GM12878 (cell line): ENCODE results near the gene TTLL11. TPM values are rescaled to one million over a fixed set of nuclear protein-coding genes. Genes with fewer than 3 reads are reported as not detected.

Source experiments
- ATAC-seq: fragments of 200-7000 bp; cut with Tn5 transposase; 3 replicates; pipeline ENCODE4 v1.9.1; 2020; ENCODE audit warnings: mild to moderate bottlenecking, moderate library complexity
- BruUV-seq: library from RNA; stranded (reverse); fragments of 400-500 nt; replicated peaks from 2 replicates; lab custom pipeline; 2021; lab: Mats Ljungman, UMichigan
- CTCF ChIA-PET: fragments of 300-600 bp; sonication (Branson Sonifier 250); formaldehyde crosslinking; extraction: SDS; loops from one replicate; lab custom pipeline; 2021; ENCODE audit warnings: inconsistent platforms; lab: Yijun Ruan, JAX
- POLR2A ChIA-PET: fragments of 350-600 bp; formaldehyde crosslinking; extraction: SDS; loops from one replicate; lab custom pipeline; 2021; ENCODE audit warnings: inconsistent platforms; lab: Charles Lee
- RAD21 ChIA-PET: fragments of 300-600 bp; sonication (Branson Sonifier 250); formaldehyde crosslinking; loops from one replicate; lab custom pipeline; 2023; ENCODE audit warnings: antibody characterized with exemption; ENCODE audit not compliant: unreplicated experiment; lab: Charles Lee
- SMC1A ChIA-PET: fragments of 300-600 bp; sonication (Branson Sonifier 250); formaldehyde crosslinking; loops from one replicate; lab custom pipeline; 2023; ENCODE audit not compliant: unreplicated experiment, uncharacterized antibody; lab: Charles Lee
- DNase-seq: peaks from one replicate; pipeline ENCODE4 v3.0.0-alpha.2; 2011; ENCODE audit warnings: low read depth, low spot score
- FAIRE-seq: peaks from 3 replicates; lab custom pipeline; 2011; peaks lifted over from hg19 to GRCh38; lab: Jason Lieb, UNC
- H2AFZ ChIP-seq: 2 replicates; pipeline ENCODE4 v1.6.0; 2011; ENCODE audit warnings: low read depth, low read length, control low read depth; ENCODE audit not compliant: control insufficient read depth
- H3K27ac ChIP-seq: 2 replicates; pipeline ENCODE4 v1.5.1; 2011; ENCODE audit warnings: control low read depth; ENCODE audit not compliant: control insufficient read depth, insufficient read depth
- H3K27me3 ChIP-seq, 2 experiments: replicated peaks in 1 of 2; 2 replicates each; pipeline versions ENCODE4 v1.6.0 to v1.6.1; 2011; ENCODE audit warnings: low read length in 1 of 2; ENCODE audit not compliant: control insufficient read depth in 2 of 2, insufficient read depth in 2 of 2
- H3K36me3 ChIP-seq, 2 experiments: 2 replicates each; pipeline ENCODE4 v1.5.1; 2011; ENCODE audit warnings: low read length in 1 of 2; ENCODE audit not compliant: control insufficient read depth in 2 of 2, insufficient read depth in 2 of 2
- H3K4me1 ChIP-seq: 2 replicates; pipeline ENCODE4 v1.6.1; 2011; ENCODE audit warnings: mild to moderate bottlenecking, low read length, moderate library complexity, mixed read lengths; ENCODE audit not compliant: control insufficient read depth, insufficient read depth
- H3K4me2 ChIP-seq: 2 replicates; pipeline ENCODE4 v1.6.0; 2011; ENCODE audit warnings: control low read depth; ENCODE audit not compliant: control insufficient read depth, insufficient read depth
- H3K4me3 ChIP-seq: fragments of 200-600 bp; sonication (generic); 2 replicates; pipeline ENCODE4 v1.5.1; 2016
- H3K79me2 ChIP-seq: 2 replicates; pipeline ENCODE4 v1.6.0; 2011; ENCODE audit warnings: low read length; ENCODE audit not compliant: control insufficient read depth, insufficient read depth
- H3K9ac ChIP-seq: 2 replicates; pipeline ENCODE4 v1.8.0; 2011; ENCODE audit warnings: low read length, control low read depth, mixed read lengths; ENCODE audit not compliant: control insufficient read depth, insufficient read depth
- H3K9me3 ChIP-seq: replicated peaks from 3 replicates; pipeline ENCODE4 v1.5.1; 2011; ENCODE audit warnings: mild to moderate bottlenecking, low read length; ENCODE audit not compliant: control insufficient read depth, insufficient read depth
- H4K20me1 ChIP-seq: 2 replicates; pipeline ENCODE4 v1.6.0; 2011; ENCODE audit not compliant: control insufficient read depth, insufficient read depth
- EP300 ChIP-seq, 2 experiments: fragments of 150-350 bp in 1 of 2; IDR thresholded peaks; 2 replicates each; pipeline ENCODE4 v1.6.1; 2011 to 2012; ENCODE audit warnings: low read depth in 2 of 2, low read length in 2 of 2, borderline replicate concordance in 1 of 2, improper control_type of control experiment in 1 of 2, inconsistent platforms in 1 of 2; ENCODE audit not compliant: control insufficient read depth in 1 of 2
- FOS ChIP-seq: IDR thresholded peaks from 3 replicates; pipeline ENCODE4 v1.6.1; 2011; ENCODE audit warnings: borderline replicate concordance; ENCODE audit not compliant: insufficient read length; ENCODE audit errors: extremely low read depth
- FOXM1 ChIP-seq: IDR thresholded peaks from 2 replicates; pipeline ENCODE4 v1.6.1; 2012; ENCODE audit warnings: low read depth, mild to moderate bottlenecking, inconsistent platforms, low read length, moderate library complexity
- MTA2 ChIP-seq: fragments of 450-650 bp; IDR thresholded peaks from 2 replicates; pipeline ENCODE4 v1.6.1; 2016; ENCODE audit warnings: low read depth, mild to moderate bottlenecking, moderate library complexity
- PML ChIP-seq: IDR thresholded peaks from 2 replicates; pipeline ENCODE4 v1.6.1; 2012; ENCODE audit warnings: low read length, inconsistent platforms
- SP1 ChIP-seq: IDR thresholded peaks from one replicate; pipeline ENCODE4 v1.6.1; 2011; ENCODE audit warnings: low read depth, low read length
- TARDBP ChIP-seq: IDR thresholded peaks from 2 replicates; pipeline ENCODE4 v1.6.1; 2016; ENCODE audit warnings: borderline replicate concordance
- ZBED1 ChIP-seq: IDR thresholded peaks from 2 replicates; pipeline ENCODE4 v1.6.1; 2016; ENCODE audit warnings: borderline replicate concordance
- WGBS: methylation state at CpG from one replicate; pipeline ENCODE4 v1.1.6; 2016; ENCODE audit warnings: low lambda C conversion rate; ENCODE audit not compliant: insufficient replicate concordance, insufficient coverage; ENCODE audit errors: missing lambda C conversion rate; 5-methylcytosine and 5-hydroxymethylcytosine counted together
- in situ Hi-C: fragments of 300-500 bp; cut with MboI; formaldehyde crosslinking; loops from 9 replicates; pipeline ENCODE4 v1.14.3; 2018; ENCODE audit warnings: mixed read lengths
- intact Hi-C: fragments of 100-400 bp; cut with micrococcal nuclease; formaldehyde crosslinking; loops from one replicate; pipeline ENCODE4 v1.14.2; 2022; ENCODE audit not compliant: unreplicated experiment
- polyA plus RNA-seq, 11 experiments: library from polyadenylated mRNA; depleted of rRNA in 4 of 11; unstranded in 6 of 11; stranded (reverse) in 5 of 11; fragments of >200 nt; fragmentation: Nextera tagmentation in 4 of 11; fragmentation: Illumina TruSeq in 1 of 11; extraction: Ambion mirVana in 4 of 11; extraction: Trizol in 1 of 11; gene quantifications; 1 replicate in 1 of 11; 2 replicates in 10 of 11; pipeline versions ENCODE4 v1.2.1 to v1.2.3, GENCODE V29; 2011 to 2016; ENCODE audit warnings: inconsistent platforms in 2 of 11, missing spikeins in 2 of 11, low read depth in 1 of 11
- total RNA-seq, 4 experiments: library from RNA; depleted of rRNA in 3 of 4; stranded (reverse); fragments of >200 nt in 3 of 4; fragmentation: Illumina TruSeq in 1 of 4; extraction: Trizol in 1 of 4; gene quantifications; 2 replicates each; pipeline versions ENCODE4 v1.2.1 to v1.2.3, GENCODE V29; 2013 to 2021
- TF ChIP-seq, protein P1 (sequence below): fragments of 450-650 bp; IDR thresholded peaks from 2 replicates; pipeline ENCODE4 v1.6.1; 2016; ENCODE audit warnings: mild to moderate bottlenecking, moderate library complexity, borderline replicate concordance
- TF ChIP-seq, protein P2 (sequence below): fragments of 450-650 bp; formaldehyde crosslinking; IDR thresholded peaks from 2 replicates; pipeline ENCODE4 v1.5.0; 2022; ENCODE audit warnings: mild to moderate bottlenecking, missing genetic modification characterization
- TF ChIP-seq, protein P3 (sequence below): fragments of 450-650 bp; formaldehyde crosslinking; IDR thresholded peaks from 2 replicates; pipeline ENCODE4 v1.4.0; 2022; ENCODE audit warnings: mild to moderate bottlenecking, moderate library complexity

The TTLL11 gene
- total and polyA plus RNA-seq, 10 of the 15 experiments (the other 5 are each of a cell fraction or from before 2014, with no cell fraction given) = 1.2 to 3.7 (median 2.9) TPM

DNA sequence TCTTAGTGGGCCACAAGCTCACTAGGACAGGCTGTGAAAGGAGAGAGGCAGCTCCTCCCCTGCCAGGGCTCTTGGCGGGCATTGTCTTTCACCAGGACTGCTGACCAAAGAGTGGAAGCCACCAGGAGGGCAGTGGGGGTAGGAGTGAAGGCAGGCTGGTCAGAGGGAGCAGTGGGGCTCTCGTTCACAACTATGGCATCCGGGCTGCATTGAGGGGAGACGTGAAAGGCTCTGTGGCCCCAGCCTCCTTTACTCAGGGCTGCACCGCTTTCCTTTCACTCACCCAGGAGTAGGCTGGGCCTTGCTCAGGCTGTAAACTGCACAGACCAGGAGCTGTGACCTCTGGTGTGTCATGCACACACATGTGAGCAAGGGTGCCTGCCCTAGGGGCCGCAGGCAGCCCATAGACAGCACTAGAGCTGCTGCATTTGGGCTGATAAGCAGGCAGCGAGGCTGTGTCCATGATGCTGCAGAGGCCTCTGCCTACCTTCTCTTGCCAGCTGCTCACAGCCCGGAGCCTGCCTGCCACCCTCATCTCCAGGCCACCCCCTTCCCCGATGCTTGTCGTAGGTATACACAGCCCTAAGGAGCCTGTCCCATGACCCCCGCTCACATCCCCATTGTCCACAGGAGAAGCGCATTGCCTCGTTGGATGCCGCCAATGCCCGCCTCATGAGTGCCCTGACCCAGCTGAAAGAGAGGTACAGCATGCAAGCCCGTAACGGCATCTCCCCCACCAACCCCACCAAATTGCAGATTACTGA lies 311.2 kb downstream of the TTLL11 start (continued):
- TF ChIP-seq FOXM1 = no peak
- TF ChIP-seq ZBED1 = no peak
- TF ChIP-seq FOS = no peak

DNA sequence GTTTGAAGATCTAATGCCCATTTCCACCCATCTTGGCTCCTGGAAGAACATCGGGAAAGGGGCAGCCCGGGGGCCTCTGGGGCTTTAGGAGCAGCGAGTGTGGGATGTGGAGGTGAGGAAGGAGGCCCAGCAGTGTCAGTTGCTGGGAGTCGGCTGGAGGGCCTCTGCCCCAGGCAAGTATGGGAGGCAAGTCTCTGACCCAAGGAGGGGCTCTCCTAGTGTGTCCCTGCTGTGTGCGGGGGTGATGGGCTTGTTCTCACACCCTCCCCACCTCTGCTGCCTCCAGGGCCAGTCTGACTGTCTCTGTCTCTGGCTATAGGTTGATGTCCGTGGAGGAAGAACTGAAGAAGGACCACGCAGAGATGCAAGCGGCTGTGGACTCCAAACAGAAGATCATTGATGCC lies 312.0 kb downstream of the TTLL11 start:
- no peak overlapping the region for H3K27ac ChIP-seq
- in situ Hi-C loops (no loop called here), intact Hi-C loops (no loop called here)
- ChIA-PET POLR2A (no interaction called here), SMC1A (no interaction called here), CTCF (no interaction called here), RAD21 (no interaction called here)
- no peak for ATAC-seq
- 38% methylated on average over 8 of the region's 8 CpGs for whole genome bisulfite sequencing
- peaks cover under 1 to 2% of the 10 kb centered on the region in 2 experiments; a peak in 3 of 4 replicates for H3K27me3 ChIP-seq
- no peak overlapping the region for H2AFZ ChIP-seq
- no peak for DNase-seq
- H4K20me1 ChIP-seq = no peaks in the 10 kb centered on the region
- no peak for FAIRE-seq
- no peaks in the 10 kb centered on the region for H3K36me3 ChIP-seq
- no peak overlapping the region for H3K4me3 ChIP-seq
- no peaks in the 10 kb centered on the region for H3K79me2 ChIP-seq
- BruUV-seq = no TSS peak
- no peaks in the 10 kb centered on the region for H3K4me1 ChIP-seq
- H3K4me2 ChIP-seq = no peak overlapping the region
- no peak overlapping the region for H3K9ac ChIP-seq
- no peaks in the 10 kb centered on the region for H3K9me3 ChIP-seq
- TF ChIP-seq MTA2 = no peak
- TF ChIP-seq, protein P1, sequence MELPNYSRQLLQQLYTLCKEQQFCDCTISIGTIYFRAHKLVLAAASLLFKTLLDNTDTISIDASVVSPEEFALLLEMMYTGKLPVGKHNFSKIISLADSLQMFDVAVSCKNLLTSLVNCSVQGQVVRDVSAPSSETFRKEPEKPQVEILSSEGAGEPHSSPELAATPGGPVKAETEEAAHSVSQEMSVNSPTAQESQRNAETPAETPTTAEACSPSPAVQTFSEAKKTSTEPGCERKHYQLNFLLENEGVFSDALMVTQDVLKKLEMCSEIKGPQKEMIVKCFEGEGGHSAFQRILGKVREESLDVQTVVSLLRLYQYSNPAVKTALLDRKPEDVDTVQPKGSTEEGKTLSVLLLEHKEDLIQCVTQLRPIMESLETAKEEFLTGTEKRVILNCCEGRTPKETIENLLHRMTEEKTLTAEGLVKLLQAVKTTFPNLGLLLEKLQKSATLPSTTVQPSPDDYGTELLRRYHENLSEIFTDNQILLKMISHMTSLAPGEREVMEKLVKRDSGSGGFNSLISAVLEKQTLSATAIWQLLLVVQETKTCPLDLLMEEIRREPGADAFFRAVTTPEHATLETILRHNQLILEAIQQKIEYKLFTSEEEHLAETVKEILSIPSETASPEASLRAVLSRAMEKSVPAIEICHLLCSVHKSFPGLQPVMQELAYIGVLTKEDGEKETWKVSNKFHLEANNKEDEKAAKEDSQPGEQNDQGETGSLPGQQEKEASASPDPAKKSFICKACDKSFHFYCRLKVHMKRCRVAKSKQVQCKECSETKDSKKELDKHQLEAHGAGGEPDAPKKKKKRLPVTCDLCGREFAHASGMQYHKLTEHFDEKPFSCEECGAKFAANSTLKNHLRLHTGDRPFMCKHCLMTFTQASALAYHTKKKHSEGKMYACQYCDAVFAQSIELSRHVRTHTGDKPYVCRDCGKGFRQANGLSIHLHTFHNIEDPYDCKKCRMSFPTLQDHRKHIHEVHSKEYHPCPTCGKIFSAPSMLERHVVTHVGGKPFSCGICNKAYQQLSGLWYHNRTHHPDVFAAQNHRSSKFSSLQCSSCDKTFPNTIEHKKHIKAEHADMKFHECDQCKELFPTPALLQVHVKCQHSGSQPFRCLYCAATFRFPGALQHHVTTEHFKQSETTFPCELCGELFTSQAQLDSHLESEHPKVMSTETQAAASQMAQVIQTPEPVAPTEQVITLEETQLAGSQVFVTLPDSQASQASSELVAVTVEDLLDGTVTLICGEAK = no peak
- TF ChIP-seq SP1 = no peak
- TF ChIP-seq, protein P2, sequence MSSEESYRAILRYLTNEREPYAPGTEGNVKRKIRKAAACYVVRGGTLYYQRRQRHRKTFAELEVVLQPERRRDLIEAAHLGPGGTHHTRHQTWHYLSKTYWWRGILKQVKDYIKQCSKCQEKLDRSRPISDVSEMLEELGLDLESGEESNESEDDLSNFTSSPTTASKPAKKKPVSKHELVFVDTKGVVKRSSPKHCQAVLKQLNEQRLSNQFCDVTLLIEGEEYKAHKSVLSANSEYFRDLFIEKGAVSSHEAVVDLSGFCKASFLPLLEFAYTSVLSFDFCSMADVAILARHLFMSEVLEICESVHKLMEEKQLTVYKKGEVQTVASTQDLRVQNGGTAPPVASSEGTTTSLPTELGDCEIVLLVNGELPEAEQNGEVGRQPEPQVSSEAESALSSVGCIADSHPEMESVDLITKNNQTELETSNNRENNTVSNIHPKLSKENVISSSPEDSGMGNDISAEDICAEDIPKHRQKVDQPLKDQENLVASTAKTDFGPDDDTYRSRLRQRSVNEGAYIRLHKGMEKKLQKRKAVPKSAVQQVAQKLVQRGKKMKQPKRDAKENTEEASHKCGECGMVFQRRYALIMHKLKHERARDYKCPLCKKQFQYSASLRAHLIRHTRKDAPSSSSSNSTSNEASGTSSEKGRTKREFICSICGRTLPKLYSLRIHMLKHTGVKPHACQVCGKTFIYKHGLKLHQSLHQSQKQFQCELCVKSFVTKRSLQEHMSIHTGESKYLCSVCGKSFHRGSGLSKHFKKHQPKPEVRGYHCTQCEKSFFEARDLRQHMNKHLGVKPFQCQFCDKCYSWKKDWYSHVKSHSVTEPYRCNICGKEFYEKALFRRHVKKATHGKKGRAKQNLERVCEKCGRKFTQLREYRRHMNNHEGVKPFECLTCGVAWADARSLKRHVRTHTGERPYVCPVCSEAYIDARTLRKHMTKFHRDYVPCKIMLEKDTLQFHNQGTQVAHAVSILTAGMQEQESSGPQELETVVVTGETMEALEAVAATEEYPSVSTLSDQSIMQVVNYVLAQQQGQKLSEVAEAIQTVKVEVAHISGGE (CRISPR knock-in tag) = no peak
- no peak for TF ChIP-seq PML
- TF ChIP-seq, protein P3, sequence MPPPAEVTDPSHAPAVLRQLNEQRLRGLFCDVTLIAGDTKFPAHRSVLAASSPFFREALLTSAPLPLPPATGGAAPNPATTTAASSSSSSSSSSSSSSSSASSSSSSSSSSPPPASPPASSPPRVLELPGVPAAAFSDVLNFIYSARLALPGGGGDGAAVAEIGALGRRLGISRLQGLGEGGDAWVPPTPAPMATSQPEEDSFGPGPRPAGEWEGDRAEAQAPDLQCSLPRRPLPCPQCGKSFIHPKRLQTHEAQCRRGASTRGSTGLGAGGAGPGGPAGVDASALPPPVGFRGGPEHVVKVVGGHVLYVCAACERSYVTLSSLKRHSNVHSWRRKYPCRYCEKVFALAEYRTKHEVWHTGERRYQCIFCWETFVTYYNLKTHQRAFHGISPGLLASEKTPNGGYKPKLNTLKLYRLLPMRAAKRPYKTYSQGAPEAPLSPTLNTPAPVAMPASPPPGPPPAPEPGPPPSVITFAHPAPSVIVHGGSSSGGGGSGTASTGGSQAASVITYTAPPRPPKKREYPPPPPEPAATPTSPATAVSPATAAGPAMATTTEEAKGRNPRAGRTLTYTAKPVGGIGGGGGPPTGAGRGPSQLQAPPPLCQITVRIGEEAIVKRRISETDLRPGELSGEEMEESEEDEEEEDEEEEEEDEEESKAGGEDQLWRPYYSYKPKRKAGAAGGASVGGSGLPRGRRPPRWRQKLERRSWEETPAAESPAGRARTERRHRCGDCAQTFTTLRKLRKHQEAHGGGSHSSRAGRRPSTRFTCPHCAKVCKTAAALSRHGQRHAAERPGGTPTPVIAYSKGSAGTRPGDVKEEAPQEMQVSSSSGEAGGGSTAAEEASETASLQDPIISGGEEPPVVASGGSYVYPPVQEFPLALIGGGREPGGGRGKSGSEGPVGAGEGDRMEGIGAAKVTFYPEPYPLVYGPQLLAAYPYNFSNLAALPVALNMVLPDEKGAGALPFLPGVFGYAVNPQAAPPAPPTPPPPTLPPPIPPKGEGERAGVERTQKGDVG (CRISPR knock-in tag) = no peak
- TF ChIP-seq EP300 (IDR thresholded peaks at IDR 0.05; ENCODE audit: borderline replicate concordance in 1 of 2, control insufficient read depth in 1 of 2, low read depth in 2 of 2, low read length in 2 of 2) = no peak
- no peak for TF ChIP-seq TARDBP
